ENCODE measurements around the gene STAT4. TPM values are rescaled to one million over a fixed set of nuclear protein-coding genes. Genes with fewer than 3 reads are reported as not detected.
A peak's percentile ranks its signal among the peaks of the same experiment; 100 is the strongest.

STAT4 gene
- total RNA-seq, 1 donor from 2014 or later = 1.6 TPM

GRCh38 chr2:191020221-191020741 is 130.5 kb downstream of the STAT4 start:
- Histone ChIP-seq H3K27ac (ENCODE audit: low read depth, low read length) (peak overlapping the region; percentile 97), H4K20me1 (ENCODE audit: insufficient read depth, low read length) (no peaks in the 10 kb centered on the region), H3K4me3 (ENCODE audit: insufficient read depth, low read depth, low read length) (peak overlapping the region; percentile 86), H3K4me1 (ENCODE audit: insufficient read depth, low read length) (peaks cover 7% of the 10 kb centered on the region), H3K36me3 (ENCODE audit: insufficient read depth, low read length) (no peaks in the 10 kb centered on the region), H3K9ac (ENCODE audit: low read length) (peak overlapping the region; percentile 93), H3K79me2 (ENCODE audit: insufficient read depth, low read length) (no peaks in the 10 kb centered on the region), H3K27me3 (ENCODE audit: insufficient read depth, low read length) (no peaks in the 10 kb centered on the region), H2AFZ (ENCODE audit: low read depth, low read length) (peak overlapping the region; percentile 69), H3K4me2 (ENCODE audit: low read length) (peak overlapping the region; percentile 99), H3K9me3 (ENCODE audit: insufficient read depth, low read depth, low read length) (no peaks in the 10 kb centered on the region)
- Mint-ChIP-seq H3K27ac (ENCODE audit: unreplicated experiment) (peak overlapping the region; percentile 42), H3K4me1 (ENCODE audit: low read depth, unreplicated experiment) (peaks cover 11% of the 10 kb centered on the region), H3K9me3 (ENCODE audit: unreplicated experiment) (peaks cover 1% of the 10 kb centered on the region), H3K27me3 (ENCODE audit: low read depth, unreplicated experiment) (no peaks in the 10 kb centered on the region), H3K4me3 (ENCODE audit: unreplicated experiment) (no peak overlapping the region), H3K36me3 (ENCODE audit: low read depth, unreplicated experiment) (no peaks in the 10 kb centered on the region)
- TF ChIP-seq, protein P1, sequence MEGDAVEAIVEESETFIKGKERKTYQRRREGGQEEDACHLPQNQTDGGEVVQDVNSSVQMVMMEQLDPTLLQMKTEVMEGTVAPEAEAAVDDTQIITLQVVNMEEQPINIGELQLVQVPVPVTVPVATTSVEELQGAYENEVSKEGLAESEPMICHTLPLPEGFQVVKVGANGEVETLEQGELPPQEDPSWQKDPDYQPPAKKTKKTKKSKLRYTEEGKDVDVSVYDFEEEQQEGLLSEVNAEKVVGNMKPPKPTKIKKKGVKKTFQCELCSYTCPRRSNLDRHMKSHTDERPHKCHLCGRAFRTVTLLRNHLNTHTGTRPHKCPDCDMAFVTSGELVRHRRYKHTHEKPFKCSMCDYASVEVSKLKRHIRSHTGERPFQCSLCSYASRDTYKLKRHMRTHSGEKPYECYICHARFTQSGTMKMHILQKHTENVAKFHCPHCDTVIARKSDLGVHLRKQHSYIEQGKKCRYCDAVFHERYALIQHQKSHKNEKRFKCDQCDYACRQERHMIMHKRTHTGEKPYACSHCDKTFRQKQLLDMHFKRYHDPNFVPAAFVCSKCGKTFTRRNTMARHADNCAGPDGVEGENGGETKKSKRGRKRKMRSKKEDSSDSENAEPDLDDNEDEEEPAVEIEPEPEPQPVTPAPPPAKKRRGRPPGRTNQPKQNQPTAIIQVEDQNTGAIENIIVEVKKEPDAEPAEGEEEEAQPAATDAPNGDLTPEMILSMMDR (IDR thresholded peaks at IDR 0.05; ENCODE audit: insufficient read depth, low read depth, low read length) = no peak
- TF ChIP-seq EZH2 (IDR thresholded peaks at IDR 0.05; ENCODE audit: insufficient read depth, low read length) = no peak
- DNase-seq (ENCODE audit: low read depth) = peak; percentile 89
- no peak for FAIRE-seq

GRCh38 chr2:191019376-191019775 is 131.4 kb downstream of the STAT4 start:
- Histone ChIP-seq H2AFZ (ENCODE audit: low read depth, low read length) (no peak overlapping the region), H3K36me3 (ENCODE audit: insufficient read depth, low read length) (no peaks in the 10 kb centered on the region), H3K27ac (ENCODE audit: low read depth, low read length) (no peak overlapping the region), H4K20me1 (ENCODE audit: insufficient read depth, low read length) (no peaks in the 10 kb centered on the region), H3K4me3 (ENCODE audit: insufficient read depth, low read depth, low read length) (no peak overlapping the region), H3K9me3 (ENCODE audit: insufficient read depth, low read depth, low read length) (no peaks in the 10 kb centered on the region), H3K9ac (ENCODE audit: low read length) (no peak overlapping the region), H3K79me2 (ENCODE audit: insufficient read depth, low read length) (no peaks in the 10 kb centered on the region), H3K4me2 (ENCODE audit: low read length) (no peak overlapping the region), H3K27me3 (ENCODE audit: insufficient read depth, low read length) (no peaks in the 10 kb centered on the region), H3K4me1 (ENCODE audit: insufficient read depth, low read length) (peaks cover 12% of the 10 kb centered on the region)
- TF ChIP-seq EZH2 (IDR thresholded peaks at IDR 0.05; ENCODE audit: insufficient read depth, low read length) = no peak
- no peak for DNase-seq (ENCODE audit: low read depth)
- FAIRE-seq = no peak
- Mint-ChIP-seq H3K4me1 (ENCODE audit: low read depth, unreplicated experiment) (peaks cover 11% of the 10 kb centered on the region), H3K9me3 (ENCODE audit: unreplicated experiment) (peaks cover 1% of the 10 kb centered on the region), H3K27ac (ENCODE audit: unreplicated experiment) (peak overlapping the region; percentile 29), H3K36me3 (ENCODE audit: low read depth, unreplicated experiment) (no peaks in the 10 kb centered on the region), H3K27me3 (ENCODE audit: low read depth, unreplicated experiment) (no peaks in the 10 kb centered on the region), H3K4me3 (ENCODE audit: unreplicated experiment) (no peak overlapping the region)

GRCh38 chr2:191018643-191019119 is 132.1 kb downstream of the STAT4 start:
- Histone ChIP-seq H4K20me1 (ENCODE audit: insufficient read depth, low read length) (no peaks in the 10 kb centered on the region), H2AFZ (ENCODE audit: low read depth, low read length) (no peak overlapping the region), H3K4me2 (ENCODE audit: low read length) (no peak overlapping the region), H3K27me3 (ENCODE audit: insufficient read depth, low read length) (no peaks in the 10 kb centered on the region), H3K9me3 (ENCODE audit: insufficient read depth, low read depth, low read length) (no peaks in the 10 kb centered on the region), H3K4me3 (ENCODE audit: insufficient read depth, low read depth, low read length) (no peak overlapping the region), H3K9ac (ENCODE audit: low read length) (no peak overlapping the region), H3K4me1 (ENCODE audit: insufficient read depth, low read length) (peaks cover 14% of the 10 kb centered on the region), H3K79me2 (ENCODE audit: insufficient read depth, low read length) (peaks cover 2% of the 10 kb centered on the region), H3K27ac (ENCODE audit: low read depth, low read length) (no peak overlapping the region), H3K36me3 (ENCODE audit: insufficient read depth, low read length) (no peaks in the 10 kb centered on the region)
- peak overlapping the region; percentile 85 for H3K27ac Mint-ChIP-seq (ENCODE audit: unreplicated experiment)
- H3K9me3 Mint-ChIP-seq (ENCODE audit: unreplicated experiment) = peaks cover 1% of the 10 kb centered on the region
- no peak for DNase-seq (ENCODE audit: low read depth)
- H3K36me3 Mint-ChIP-seq (ENCODE audit: low read depth, unreplicated experiment) = no peaks in the 10 kb centered on the region
- no peak for TF ChIP-seq EZH2 (IDR thresholded peaks at IDR 0.05; ENCODE audit: insufficient read depth, low read length)
- TF ChIP-seq, protein P1 (IDR thresholded peaks at IDR 0.05; ENCODE audit: insufficient read depth, low read depth, low read length) = no peak
- peaks cover 11% of the 10 kb centered on the region for H3K4me1 Mint-ChIP-seq (ENCODE audit: low read depth, unreplicated experiment)
- H3K4me3 Mint-ChIP-seq (ENCODE audit: unreplicated experiment) = peak overlapping the region; percentile 41
- H3K27me3 Mint-ChIP-seq (ENCODE audit: low read depth, unreplicated experiment) = no peaks in the 10 kb centered on the region
- FAIRE-seq = no peak
